ENCODE measurements around the gene PCLO. TPM values are rescaled to one million over a fixed set of nuclear protein-coding genes. Genes with fewer than 3 reads are reported as not detected.

PCLO gene
- total and polyA plus RNA-seq, 2 of the 8 experiments (the other 6 are each of a cell fraction or from before 2014, with no cell fraction given), result 1.5 to 3.2 TPM

DNA sequence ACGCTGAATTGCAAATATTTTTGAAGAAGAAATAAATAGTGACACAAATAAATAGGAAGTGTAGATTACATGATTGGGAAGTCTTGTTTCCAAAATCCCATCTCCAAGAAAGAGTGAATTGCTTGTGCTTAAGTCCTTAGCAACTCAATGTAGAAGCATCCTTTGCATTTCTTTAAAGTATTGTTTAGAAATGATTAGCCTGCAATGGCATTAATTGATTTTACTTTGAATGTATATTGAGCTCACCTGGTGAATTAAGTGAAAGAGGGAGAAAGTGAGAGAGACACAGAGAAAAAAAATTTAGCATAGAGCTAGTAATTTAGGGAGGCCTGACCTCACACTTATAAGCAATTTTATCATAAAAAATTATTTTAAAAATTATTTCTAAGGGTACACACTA is 49.0 kb upstream of the PCLO start (continued):
- TF ChIP-seq, protein P1, sequence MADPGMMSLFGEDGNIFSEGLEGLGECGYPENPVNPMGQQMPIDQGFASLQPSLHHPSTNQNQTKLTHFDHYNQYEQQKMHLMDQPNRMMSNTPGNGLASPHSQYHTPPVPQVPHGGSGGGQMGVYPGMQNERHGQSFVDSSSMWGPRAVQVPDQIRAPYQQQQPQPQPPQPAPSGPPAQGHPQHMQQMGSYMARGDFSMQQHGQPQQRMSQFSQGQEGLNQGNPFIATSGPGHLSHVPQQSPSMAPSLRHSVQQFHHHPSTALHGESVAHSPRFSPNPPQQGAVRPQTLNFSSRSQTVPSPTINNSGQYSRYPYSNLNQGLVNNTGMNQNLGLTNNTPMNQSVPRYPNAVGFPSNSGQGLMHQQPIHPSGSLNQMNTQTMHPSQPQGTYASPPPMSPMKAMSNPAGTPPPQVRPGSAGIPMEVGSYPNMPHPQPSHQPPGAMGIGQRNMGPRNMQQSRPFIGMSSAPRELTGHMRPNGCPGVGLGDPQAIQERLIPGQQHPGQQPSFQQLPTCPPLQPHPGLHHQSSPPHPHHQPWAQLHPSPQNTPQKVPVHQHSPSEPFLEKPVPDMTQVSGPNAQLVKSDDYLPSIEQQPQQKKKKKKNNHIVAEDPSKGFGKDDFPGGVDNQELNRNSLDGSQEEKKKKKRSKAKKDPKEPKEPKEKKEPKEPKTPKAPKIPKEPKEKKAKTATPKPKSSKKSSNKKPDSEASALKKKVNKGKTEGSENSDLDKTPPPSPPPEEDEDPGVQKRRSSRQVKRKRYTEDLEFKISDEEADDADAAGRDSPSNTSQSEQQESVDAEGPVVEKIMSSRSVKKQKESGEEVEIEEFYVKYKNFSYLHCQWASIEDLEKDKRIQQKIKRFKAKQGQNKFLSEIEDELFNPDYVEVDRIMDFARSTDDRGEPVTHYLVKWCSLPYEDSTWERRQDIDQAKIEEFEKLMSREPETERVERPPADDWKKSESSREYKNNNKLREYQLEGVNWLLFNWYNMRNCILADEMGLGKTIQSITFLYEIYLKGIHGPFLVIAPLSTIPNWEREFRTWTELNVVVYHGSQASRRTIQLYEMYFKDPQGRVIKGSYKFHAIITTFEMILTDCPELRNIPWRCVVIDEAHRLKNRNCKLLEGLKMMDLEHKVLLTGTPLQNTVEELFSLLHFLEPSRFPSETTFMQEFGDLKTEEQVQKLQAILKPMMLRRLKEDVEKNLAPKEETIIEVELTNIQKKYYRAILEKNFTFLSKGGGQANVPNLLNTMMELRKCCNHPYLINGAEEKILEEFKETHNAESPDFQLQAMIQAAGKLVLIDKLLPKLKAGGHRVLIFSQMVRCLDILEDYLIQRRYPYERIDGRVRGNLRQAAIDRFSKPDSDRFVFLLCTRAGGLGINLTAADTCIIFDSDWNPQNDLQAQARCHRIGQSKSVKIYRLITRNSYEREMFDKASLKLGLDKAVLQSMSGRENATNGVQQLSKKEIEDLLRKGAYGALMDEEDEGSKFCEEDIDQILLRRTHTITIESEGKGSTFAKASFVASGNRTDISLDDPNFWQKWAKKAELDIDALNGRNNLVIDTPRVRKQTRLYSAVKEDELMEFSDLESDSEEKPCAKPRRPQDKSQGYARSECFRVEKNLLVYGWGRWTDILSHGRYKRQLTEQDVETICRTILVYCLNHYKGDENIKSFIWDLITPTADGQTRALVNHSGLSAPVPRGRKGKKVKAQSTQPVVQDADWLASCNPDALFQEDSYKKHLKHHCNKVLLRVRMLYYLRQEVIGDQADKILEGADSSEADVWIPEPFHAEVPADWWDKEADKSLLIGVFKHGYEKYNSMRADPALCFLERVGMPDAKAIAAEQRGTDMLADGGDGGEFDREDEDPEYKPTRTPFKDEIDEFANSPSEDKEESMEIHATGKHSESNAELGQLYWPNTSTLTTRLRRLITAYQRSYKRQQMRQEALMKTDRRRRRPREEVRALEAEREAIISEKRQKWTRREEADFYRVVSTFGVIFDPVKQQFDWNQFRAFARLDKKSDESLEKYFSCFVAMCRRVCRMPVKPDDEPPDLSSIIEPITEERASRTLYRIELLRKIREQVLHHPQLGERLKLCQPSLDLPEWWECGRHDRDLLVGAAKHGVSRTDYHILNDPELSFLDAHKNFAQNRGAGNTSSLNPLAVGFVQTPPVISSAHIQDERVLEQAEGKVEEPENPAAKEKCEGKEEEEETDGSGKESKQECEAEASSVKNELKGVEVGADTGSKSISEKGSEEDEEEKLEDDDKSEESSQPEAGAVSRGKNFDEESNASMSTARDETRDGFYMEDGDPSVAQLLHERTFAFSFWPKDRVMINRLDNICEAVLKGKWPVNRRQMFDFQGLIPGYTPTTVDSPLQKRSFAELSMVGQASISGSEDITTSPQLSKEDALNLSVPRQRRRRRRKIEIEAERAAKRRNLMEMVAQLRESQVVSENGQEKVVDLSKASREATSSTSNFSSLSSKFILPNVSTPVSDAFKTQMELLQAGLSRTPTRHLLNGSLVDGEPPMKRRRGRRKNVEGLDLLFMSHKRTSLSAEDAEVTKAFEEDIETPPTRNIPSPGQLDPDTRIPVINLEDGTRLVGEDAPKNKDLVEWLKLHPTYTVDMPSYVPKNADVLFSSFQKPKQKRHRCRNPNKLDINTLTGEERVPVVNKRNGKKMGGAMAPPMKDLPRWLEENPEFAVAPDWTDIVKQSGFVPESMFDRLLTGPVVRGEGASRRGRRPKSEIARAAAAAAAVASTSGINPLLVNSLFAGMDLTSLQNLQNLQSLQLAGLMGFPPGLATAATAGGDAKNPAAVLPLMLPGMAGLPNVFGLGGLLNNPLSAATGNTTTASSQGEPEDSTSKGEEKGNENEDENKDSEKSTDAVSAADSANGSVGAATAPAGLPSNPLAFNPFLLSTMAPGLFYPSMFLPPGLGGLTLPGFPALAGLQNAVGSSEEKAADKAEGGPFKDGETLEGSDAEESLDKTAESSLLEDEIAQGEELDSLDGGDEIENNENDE (IDR thresholded peaks at IDR 0.05; ENCODE audit: insufficient replicate concordance, low read length), result peak; percentile 95
